ENCODE results near the gene GLYATL1. TPM values are rescaled to one million over a fixed set of nuclear protein-coding genes. Genes with fewer than 3 reads are reported as not detected.

The GLYATL1 gene
- total and polyA plus RNA-seq, 10 of the 15 experiments (the other 5 are each of a cell fraction or from before 2014, with no cell fraction given), result not detected

- no peak overlapping the region for H3K9ac ChIP-seq (ENCODE audit: control insufficient read depth, insufficient read depth, low read length)
- ChIA-PET POLR2A (no interaction called here), RAD21 (ENCODE audit: unreplicated experiment) (no interaction called here), SMC1A (ENCODE audit: uncharacterized antibody, unreplicated experiment) (interaction anchor here (1.5 kb wide), 1 partner anchor 326 kb away, joined by 4 read pairs; no protein-coding TSS in a partner anchor), CTCF (no interaction called here)
- H2AFZ ChIP-seq (ENCODE audit: control insufficient read depth, low read depth, low read length), result no peak overlapping the region
- ATAC-seq (no peak), FAIRE-seq (no peak), DNase-seq (ENCODE audit: low read depth, low spot score) (no peak)
- no peaks in the 10 kb centered on the region for H3K36me3 ChIP-seq (ENCODE audit: control insufficient read depth in 2 of 2, insufficient read depth in 2 of 2, low read length in 1 of 2)
- intact Hi-C loops (cut with micrococcal nuclease; ENCODE audit: unreplicated experiment) (loop anchor here (5.0 kb wide), 3 partner anchors 111 to 254 kb away; no protein-coding TSS in a partner anchor), in situ Hi-C loops (cut with MboI) (no loop called here)
- H3K27ac ChIP-seq (ENCODE audit: control insufficient read depth, insufficient read depth), result no peak overlapping the region
- peaks cover 1 to 10% of the 10 kb centered on the region in 2 experiments for H3K27me3 ChIP-seq (replicated peaks in 1 of 2; ENCODE audit: control insufficient read depth in 2 of 2, insufficient read depth in 2 of 2, low read length in 1 of 2)
- no peaks in the 10 kb centered on the region for H3K79me2 ChIP-seq (ENCODE audit: control insufficient read depth, insufficient read depth, low read length)
- no TSS peak for BruUV-seq (replicated peaks)
- no peak overlapping the region for H3K4me2 ChIP-seq (ENCODE audit: control insufficient read depth, insufficient read depth)
- H3K4me3 ChIP-seq, result no peak overlapping the region
- no peaks in the 10 kb centered on the region; the same call in 2 of the 3 replicates for H3K9me3 ChIP-seq (replicated peaks; ENCODE audit: control insufficient read depth, insufficient read depth, low read length)
- H3K4me1 ChIP-seq (ENCODE audit: control insufficient read depth, insufficient read depth, low read length), result no peaks in the 10 kb centered on the region
- whole genome bisulfite sequencing (ENCODE audit: insufficient coverage, insufficient replicate concordance, low lambda C conversion rate, missing lambda C conversion rate), result 5% methylated on average over 1 of the region's 1 CpG
- H4K20me1 ChIP-seq (ENCODE audit: control insufficient read depth, insufficient read depth), result no peaks in the 10 kb centered on the region
- TF ChIP-seq, protein P1, sequence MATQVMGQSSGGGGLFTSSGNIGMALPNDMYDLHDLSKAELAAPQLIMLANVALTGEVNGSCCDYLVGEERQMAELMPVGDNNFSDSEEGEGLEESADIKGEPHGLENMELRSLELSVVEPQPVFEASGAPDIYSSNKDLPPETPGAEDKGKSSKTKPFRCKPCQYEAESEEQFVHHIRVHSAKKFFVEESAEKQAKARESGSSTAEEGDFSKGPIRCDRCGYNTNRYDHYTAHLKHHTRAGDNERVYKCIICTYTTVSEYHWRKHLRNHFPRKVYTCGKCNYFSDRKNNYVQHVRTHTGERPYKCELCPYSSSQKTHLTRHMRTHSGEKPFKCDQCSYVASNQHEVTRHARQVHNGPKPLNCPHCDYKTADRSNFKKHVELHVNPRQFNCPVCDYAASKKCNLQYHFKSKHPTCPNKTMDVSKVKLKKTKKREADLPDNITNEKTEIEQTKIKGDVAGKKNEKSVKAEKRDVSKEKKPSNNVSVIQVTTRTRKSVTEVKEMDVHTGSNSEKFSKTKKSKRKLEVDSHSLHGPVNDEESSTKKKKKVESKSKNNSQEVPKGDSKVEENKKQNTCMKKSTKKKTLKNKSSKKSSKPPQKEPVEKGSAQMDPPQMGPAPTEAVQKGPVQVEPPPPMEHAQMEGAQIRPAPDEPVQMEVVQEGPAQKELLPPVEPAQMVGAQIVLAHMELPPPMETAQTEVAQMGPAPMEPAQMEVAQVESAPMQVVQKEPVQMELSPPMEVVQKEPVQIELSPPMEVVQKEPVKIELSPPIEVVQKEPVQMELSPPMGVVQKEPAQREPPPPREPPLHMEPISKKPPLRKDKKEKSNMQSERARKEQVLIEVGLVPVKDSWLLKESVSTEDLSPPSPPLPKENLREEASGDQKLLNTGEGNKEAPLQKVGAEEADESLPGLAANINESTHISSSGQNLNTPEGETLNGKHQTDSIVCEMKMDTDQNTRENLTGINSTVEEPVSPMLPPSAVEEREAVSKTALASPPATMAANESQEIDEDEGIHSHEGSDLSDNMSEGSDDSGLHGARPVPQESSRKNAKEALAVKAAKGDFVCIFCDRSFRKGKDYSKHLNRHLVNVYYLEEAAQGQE (IDR thresholded peaks at IDR 0.05; ENCODE audit: low read depth, low read length), result no peak
- TF ChIP-seq, protein P2, sequence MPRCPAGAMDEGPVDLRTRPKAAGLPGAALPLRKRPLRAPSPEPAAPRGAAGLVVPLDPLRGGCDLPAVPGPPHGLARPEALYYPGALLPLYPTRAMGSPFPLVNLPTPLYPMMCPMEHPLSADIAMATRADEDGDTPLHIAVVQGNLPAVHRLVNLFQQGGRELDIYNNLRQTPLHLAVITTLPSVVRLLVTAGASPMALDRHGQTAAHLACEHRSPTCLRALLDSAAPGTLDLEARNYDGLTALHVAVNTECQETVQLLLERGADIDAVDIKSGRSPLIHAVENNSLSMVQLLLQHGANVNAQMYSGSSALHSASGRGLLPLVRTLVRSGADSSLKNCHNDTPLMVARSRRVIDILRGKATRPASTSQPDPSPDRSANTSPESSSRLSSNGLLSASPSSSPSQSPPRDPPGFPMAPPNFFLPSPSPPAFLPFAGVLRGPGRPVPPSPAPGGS (IDR thresholded peaks at IDR 0.05; ENCODE audit: borderline replicate concordance, insufficient read depth, low read depth, low read length, poor library complexity, severe bottlenecking), result no peak
- TF ChIP-seq RBBP5 (conservative IDR thresholded peaks at IDR 0.05), result no peak
- TF ChIP-seq, protein P3, sequence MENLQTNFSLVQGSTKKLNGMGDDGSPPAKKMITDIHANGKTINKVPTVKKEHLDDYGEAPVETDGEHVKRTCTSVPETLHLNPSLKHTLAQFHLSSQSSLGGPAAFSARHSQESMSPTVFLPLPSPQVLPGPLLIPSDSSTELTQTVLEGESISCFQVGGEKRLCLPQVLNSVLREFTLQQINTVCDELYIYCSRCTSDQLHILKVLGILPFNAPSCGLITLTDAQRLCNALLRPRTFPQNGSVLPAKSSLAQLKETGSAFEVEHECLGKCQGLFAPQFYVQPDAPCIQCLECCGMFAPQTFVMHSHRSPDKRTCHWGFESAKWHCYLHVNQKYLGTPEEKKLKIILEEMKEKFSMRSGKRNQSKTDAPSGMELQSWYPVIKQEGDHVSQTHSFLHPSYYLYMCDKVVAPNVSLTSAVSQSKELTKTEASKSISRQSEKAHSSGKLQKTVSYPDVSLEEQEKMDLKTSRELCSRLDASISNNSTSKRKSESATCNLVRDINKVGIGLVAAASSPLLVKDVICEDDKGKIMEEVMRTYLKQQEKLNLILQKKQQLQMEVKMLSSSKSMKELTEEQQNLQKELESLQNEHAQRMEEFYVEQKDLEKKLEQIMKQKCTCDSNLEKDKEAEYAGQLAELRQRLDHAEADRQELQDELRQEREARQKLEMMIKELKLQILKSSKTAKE (IDR thresholded peaks at IDR 0.05; ENCODE audit: low read depth, poor library complexity, severe bottlenecking), result no peak
- no peak for TF ChIP-seq NRF1 (conservative IDR thresholded peaks at IDR 0.05; ENCODE audit: low read depth, low read length)
- TF ChIP-seq, protein P4, sequence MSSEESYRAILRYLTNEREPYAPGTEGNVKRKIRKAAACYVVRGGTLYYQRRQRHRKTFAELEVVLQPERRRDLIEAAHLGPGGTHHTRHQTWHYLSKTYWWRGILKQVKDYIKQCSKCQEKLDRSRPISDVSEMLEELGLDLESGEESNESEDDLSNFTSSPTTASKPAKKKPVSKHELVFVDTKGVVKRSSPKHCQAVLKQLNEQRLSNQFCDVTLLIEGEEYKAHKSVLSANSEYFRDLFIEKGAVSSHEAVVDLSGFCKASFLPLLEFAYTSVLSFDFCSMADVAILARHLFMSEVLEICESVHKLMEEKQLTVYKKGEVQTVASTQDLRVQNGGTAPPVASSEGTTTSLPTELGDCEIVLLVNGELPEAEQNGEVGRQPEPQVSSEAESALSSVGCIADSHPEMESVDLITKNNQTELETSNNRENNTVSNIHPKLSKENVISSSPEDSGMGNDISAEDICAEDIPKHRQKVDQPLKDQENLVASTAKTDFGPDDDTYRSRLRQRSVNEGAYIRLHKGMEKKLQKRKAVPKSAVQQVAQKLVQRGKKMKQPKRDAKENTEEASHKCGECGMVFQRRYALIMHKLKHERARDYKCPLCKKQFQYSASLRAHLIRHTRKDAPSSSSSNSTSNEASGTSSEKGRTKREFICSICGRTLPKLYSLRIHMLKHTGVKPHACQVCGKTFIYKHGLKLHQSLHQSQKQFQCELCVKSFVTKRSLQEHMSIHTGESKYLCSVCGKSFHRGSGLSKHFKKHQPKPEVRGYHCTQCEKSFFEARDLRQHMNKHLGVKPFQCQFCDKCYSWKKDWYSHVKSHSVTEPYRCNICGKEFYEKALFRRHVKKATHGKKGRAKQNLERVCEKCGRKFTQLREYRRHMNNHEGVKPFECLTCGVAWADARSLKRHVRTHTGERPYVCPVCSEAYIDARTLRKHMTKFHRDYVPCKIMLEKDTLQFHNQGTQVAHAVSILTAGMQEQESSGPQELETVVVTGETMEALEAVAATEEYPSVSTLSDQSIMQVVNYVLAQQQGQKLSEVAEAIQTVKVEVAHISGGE (CRISPR knock-in tag; IDR thresholded peaks at IDR 0.05), result no peak
- no peak for TF ChIP-seq CHD1 (IDR thresholded peaks at IDR 0.05; ENCODE audit: low read depth, low read length)
- TF ChIP-seq ELK1 (IDR thresholded peaks at IDR 0.05; ENCODE audit: low read depth, low read length), result no peak
- TF ChIP-seq BHLHE40 (IDR thresholded peaks at IDR 0.05; ENCODE audit: borderline replicate concordance in 1 of 2, low read depth in 2 of 2, low read length in 1 of 2), result no peak
- TF ChIP-seq SMARCA5 (IDR thresholded peaks at IDR 0.05), result no peak
- no peak for TF ChIP-seq SIX5 (IDR thresholded peaks at IDR 0.05; ENCODE audit: low read depth, low read length, severe bottlenecking)
- no peak for TF ChIP-seq ZSCAN29 (IDR thresholded peaks at IDR 0.05)
Measured at GRCh38 chr11:58902881-58903280, 36.4 kb upstream of the GLYATL1 start.
